Prostate gland (tissue), 2 donors: ENCODE measurements around the gene ZBTB11. TPM values are rescaled to one million over a fixed set of nuclear protein-coding genes. Genes with fewer than 3 reads are reported as not detected.

ENCODE experiments used
- DNase-seq: peaks from one replicate; pipeline ENCODE4 v3.0.0-alpha.2; 2019; ENCODE audit warnings: low spot score
- H3K27ac ChIP-seq, 2 donors: fragments of 200-600 bp; sonication (generic); 2 replicates each; pipeline ENCODE4 v1.5.1; 2017 to 2019
- H3K27me3 ChIP-seq: fragments of 200-600 bp; sonication (generic); replicated peaks from 2 replicates; pipeline ENCODE4 v1.5.1; 2019; ENCODE audit not compliant: insufficient read depth
- H3K36me3 ChIP-seq, 2 donors: fragments of 200-600 bp; sonication (generic); 1 replicate in 1 of 2; 2 replicates in 1 of 2; pipeline versions ENCODE4 v1.5.1 to v1.8.1; 2017 to 2019
- H3K4me1 ChIP-seq: fragments of 200-600 bp; sonication (generic); replicated peaks from 2 replicates; pipeline ENCODE4 v1.5.1; 2019
- H3K4me3 ChIP-seq, 2 donors: fragments of 200-600 bp; sonication (generic); 2 replicates each; pipeline ENCODE4 v1.5.1; 2017 to 2019
- H3K9me3 ChIP-seq: fragments of 200-600 bp; sonication (generic); 2 replicates; pipeline ENCODE4 v1.5.1; 2017
- POLR2A ChIP-seq: fragments of 450-650 bp; IDR thresholded peaks from one replicate; pipeline ENCODE4 v1.6.1; 2016; ENCODE audit warnings: antibody characterized with exemption, mild to moderate bottlenecking
- POLR2AphosphoS5 ChIP-seq: sonication (generic); formaldehyde crosslinking; IDR thresholded peaks from one replicate; pipeline ENCODE4 v1.6.1; 2017; ENCODE audit warnings: antibody characterized with exemption
- whole genome bisulfite sequencing: methylation state at CpG from one replicate; pipeline ENCODE4 v1.1.5; 2018; 5-methylcytosine and 5-hydroxymethylcytosine counted together
- intact Hi-C: fragments of 100-400 bp; cut with DNase I; formaldehyde crosslinking; loops from one replicate; pipeline ENCODE4 v1.14.2; 2022
- total RNA-seq, 2 donors: library from RNA; depleted of rRNA; stranded (reverse); fragments of >200 nt; gene quantifications; one replicate each; pipeline ENCODE4 v1.1.0, GENCODE V29; 2016
- TF ChIP-seq, protein P1 (sequence below), 4 experiments: fragments of 200-600 bp in 2 of 4; fragments of 450-650 bp in 2 of 4; sonication (generic) in 2 of 4; IDR thresholded peaks; 1 replicate in 3 of 4; 2 replicates in 1 of 4; pipeline ENCODE4 v1.5.1; 2016 to 2019; ENCODE audit warnings: antibody characterized with exemption in 4 of 4, mild to moderate bottlenecking in 2 of 4, moderate library complexity in 2 of 4

ZBTB11 gene
- total RNA-seq, 2 donors from 2014 or later: 20.5 to 21.2 TPM

DNA sequence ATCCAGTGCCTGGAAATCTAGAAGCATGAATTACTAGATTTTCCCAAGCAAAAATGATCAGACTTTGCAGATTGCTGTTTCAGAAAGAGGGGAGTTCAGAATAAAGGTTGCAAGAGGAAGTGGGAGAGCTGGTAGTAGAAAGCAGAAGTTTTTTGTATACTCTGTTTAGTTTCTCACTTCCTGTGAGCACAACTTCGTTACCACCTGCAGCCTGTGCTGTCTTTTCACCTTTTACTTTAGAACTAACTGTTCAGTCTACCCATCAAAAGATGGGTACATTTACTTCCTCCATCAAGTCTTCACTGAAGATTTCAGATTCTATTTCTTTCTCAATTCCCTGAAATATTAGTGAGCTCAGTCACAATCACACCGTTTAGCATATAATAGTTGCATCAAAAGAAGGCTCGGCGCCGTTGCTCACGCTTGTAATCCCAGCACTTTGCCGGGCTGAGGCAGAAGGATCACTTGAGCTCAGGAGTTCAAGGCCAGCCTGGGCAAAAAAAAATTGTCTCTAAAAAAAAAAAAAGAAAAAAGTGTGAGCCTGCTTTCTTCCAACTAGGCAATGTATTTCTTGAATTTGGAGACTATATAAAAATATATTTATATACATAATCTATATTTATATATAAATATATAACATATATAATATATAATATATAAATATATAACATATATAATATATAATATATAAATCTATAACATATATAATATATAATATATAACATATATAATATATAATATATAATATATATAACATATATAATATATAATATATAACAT is 45.7 kb upstream of the ZBTB11 start:
- TF ChIP-seq POLR2A (no peak), POLR2AphosphoS5 (no peak)
- TF ChIP-seq, protein P1, sequence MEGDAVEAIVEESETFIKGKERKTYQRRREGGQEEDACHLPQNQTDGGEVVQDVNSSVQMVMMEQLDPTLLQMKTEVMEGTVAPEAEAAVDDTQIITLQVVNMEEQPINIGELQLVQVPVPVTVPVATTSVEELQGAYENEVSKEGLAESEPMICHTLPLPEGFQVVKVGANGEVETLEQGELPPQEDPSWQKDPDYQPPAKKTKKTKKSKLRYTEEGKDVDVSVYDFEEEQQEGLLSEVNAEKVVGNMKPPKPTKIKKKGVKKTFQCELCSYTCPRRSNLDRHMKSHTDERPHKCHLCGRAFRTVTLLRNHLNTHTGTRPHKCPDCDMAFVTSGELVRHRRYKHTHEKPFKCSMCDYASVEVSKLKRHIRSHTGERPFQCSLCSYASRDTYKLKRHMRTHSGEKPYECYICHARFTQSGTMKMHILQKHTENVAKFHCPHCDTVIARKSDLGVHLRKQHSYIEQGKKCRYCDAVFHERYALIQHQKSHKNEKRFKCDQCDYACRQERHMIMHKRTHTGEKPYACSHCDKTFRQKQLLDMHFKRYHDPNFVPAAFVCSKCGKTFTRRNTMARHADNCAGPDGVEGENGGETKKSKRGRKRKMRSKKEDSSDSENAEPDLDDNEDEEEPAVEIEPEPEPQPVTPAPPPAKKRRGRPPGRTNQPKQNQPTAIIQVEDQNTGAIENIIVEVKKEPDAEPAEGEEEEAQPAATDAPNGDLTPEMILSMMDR (IDR thresholded peaks at IDR 0.05): no peak
- H3K4me1 ChIP-seq: no peaks in the 10 kb centered on the region
- H3K27ac ChIP-seq: no peak overlapping the region
- no peak overlapping the region for H3K4me3 ChIP-seq
- intact Hi-C loops: no loop called here
- no peaks in the 10 kb centered on the region for H3K27me3 ChIP-seq
- no peaks in the 10 kb centered on the region for H3K9me3 ChIP-seq
- no peaks in the 10 kb centered on the region for H3K36me3 ChIP-seq
- no peak for DNase-seq
- 89% methylated on average over 7 of the region's 7 CpGs for WGBS

DNA sequence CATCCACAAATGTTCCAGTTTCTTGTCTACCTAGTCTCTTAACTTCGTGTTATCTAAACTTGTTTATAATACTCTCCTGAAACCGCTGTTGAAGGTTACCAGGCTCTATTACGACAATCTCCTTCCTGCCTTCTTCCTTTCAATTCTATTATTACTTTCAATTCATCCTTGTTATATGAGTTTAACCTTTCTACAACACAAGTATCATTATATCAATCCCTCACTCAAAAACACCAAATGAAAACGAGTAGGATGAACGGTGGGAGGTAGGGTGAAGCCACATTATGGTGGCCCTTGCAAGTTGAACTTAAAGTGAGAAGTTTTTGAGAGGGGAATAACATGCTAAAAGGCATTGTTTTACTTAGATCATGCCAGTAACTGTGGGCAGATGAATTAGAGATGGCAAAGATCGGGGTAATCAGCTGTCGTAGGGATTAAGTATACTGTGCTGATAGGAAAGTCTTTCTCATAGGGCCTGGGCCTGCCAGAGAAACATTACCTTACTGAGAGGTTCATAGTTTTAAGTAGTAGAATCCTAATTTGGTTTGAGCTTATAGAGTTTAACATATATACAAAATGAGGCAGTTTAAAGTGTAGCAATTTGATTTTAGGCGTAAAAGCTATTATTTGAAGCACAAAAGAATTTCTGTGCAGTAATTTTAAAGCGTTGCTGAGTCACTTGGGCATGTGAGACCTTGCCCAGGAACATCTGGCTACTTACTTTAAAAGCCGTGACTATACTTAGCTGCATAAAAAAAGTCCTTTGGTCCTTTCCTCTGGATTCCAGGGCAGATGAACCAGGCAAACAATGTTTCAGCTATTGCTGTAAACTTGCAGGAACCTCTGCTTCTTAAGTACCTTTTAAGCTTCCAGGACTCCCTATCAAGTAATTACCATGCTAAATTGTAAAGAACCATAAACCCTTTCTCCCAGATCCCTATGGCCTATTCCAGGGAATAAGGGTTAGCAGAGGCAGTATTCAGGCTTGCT is 44.2 kb upstream of the ZBTB11 start:
- H3K27ac ChIP-seq: no peak overlapping the region
- no peak for TF ChIP-seq POLR2AphosphoS5
- no peak for TF ChIP-seq POLR2A
- TF ChIP-seq, protein P1 (IDR thresholded peaks at IDR 0.05): no peak
- WGBS: 56% methylated on average over 10 of the region's 10 CpGs
- H3K36me3 ChIP-seq: no peaks in the 10 kb centered on the region
- H3K9me3 ChIP-seq: no peaks in the 10 kb centered on the region
- H3K4me3 ChIP-seq: no peak overlapping the region
- DNase-seq: no peak
- no peaks in the 10 kb centered on the region for H3K27me3 ChIP-seq
- H3K4me1 ChIP-seq: no peaks in the 10 kb centered on the region
- intact Hi-C loops: no loop called here

DNA sequence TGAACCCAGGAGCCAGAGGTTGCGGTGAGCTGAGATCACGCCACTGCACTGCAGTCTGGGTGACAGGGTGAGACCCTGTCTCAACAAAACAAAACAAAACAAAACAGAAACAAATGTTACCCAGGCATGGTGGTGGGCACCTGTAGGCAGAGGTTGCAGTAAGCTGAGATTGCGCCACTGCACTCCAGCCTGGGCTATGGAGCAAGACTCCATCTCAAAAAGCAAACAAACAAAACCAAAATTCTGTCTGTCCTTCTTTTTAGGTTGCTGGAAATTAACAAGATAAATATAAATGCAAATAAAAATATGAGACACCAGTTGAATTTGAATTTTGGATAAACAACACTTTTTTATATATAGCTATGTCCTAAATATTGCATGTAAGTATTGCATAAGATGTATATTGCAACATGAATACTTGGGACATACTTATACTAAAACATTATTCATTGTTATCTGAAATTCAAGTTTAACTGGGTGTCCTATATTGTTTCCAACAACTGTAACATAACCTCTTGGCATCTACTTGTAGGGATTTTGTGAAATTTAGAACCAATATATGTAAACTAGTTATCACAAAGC is 42.8 kb upstream of the ZBTB11 start:
- intact Hi-C loops: no loop called here
- Histone ChIP-seq H3K27me3 (no peaks in the 10 kb centered on the region), H3K27ac (no peak overlapping the region), H3K4me1 (no peaks in the 10 kb centered on the region), H3K36me3 (no peaks in the 10 kb centered on the region), H3K4me3 (no peak overlapping the region), H3K9me3 (no peaks in the 10 kb centered on the region)
- DNase-seq: no peak
- TF ChIP-seq POLR2AphosphoS5 (no peak), POLR2A (no peak)
- TF ChIP-seq, protein P1 (IDR thresholded peaks at IDR 0.05): no peak
- WGBS: 98% methylated on average over 3 of the region's 3 CpGs

DNA sequence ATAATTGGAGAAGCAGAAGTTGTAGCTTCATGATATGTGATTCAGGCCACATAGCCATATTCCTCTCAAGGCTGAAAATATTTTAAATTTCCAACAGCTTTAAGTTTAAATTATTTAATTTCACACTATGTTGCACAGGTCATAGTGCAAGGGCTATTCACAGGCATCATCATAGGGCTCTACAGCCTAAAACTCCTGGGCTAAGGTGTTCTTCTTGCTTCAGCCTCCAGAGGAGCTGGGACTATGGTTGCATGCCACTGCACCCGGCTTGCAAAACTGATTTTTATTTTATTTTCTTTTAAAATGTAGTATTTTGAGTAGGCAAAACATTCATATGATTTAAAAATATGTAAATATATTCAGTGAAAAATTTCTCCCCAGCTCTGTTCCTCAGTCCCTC is 41.5 kb upstream of the ZBTB11 start:
- Histone ChIP-seq H3K27ac (no peak overlapping the region), H3K9me3 (no peaks in the 10 kb centered on the region), H3K4me3 (no peak overlapping the region), H3K27me3 (no peaks in the 10 kb centered on the region), H3K36me3 (no peaks in the 10 kb centered on the region), H3K4me1 (no peaks in the 10 kb centered on the region)
- WGBS: 77% methylated on average over 1 of the region's 1 CpG
- intact Hi-C loops: no loop called here
- no peak for TF ChIP-seq POLR2A
- TF ChIP-seq, protein P1 (IDR thresholded peaks at IDR 0.05): no peak
- no peak for TF ChIP-seq POLR2AphosphoS5
- no peak for DNase-seq
